ENCODE measurements around the gene TOMM40.

The TOMM40 gene

DNA sequence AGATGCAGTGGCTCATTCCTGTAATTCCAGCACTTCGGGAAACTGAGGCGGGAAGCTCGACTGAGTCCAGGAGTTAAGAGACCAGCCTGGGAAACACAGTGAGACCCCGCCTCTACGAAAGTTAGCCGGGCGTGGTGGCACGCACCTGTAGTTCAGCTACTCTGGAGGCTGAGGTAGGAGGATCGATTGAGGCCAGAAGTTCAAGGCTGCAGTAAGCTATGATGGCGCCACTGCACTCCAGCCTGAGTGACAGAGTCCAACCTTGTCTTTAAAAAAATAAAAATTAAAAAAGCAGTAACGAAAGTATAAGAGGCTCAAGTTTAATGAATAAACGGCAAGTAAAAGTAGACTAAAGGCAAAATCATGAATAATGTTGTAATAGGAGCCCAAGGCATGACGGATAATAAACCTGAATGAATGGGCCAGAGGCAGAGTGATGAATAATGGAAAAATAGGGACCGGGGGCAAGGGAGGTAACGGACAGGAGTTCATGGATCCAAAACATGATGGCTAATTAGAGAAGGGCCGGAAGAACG lies 1.2 kb upstream of the TOMM40 start:
- TF ChIP-seq, protein P1, sequence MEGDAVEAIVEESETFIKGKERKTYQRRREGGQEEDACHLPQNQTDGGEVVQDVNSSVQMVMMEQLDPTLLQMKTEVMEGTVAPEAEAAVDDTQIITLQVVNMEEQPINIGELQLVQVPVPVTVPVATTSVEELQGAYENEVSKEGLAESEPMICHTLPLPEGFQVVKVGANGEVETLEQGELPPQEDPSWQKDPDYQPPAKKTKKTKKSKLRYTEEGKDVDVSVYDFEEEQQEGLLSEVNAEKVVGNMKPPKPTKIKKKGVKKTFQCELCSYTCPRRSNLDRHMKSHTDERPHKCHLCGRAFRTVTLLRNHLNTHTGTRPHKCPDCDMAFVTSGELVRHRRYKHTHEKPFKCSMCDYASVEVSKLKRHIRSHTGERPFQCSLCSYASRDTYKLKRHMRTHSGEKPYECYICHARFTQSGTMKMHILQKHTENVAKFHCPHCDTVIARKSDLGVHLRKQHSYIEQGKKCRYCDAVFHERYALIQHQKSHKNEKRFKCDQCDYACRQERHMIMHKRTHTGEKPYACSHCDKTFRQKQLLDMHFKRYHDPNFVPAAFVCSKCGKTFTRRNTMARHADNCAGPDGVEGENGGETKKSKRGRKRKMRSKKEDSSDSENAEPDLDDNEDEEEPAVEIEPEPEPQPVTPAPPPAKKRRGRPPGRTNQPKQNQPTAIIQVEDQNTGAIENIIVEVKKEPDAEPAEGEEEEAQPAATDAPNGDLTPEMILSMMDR (IDR thresholded peaks at IDR 0.05; ENCODE audit: low read depth, low read length) = no peak
- H3K4me3 ChIP-seq (replicated peaks in 1 of 2; ENCODE audit: low read depth in 2 of 2, low read length in 2 of 2) = peak overlapping the region; percentile 45 to 58
- DNase-seq (ENCODE audit: low read depth in 2 of 2) = no peak

- peak; percentile 100 for DNase-seq (ENCODE audit: low read depth in 2 of 2)
- TF ChIP-seq, protein P1 (IDR thresholded peaks at IDR 0.05; ENCODE audit: low read depth, low read length) = no peak
- H3K4me3 ChIP-seq (replicated peaks in 1 of 2; ENCODE audit: low read depth in 2 of 2, low read length in 2 of 2) = peak overlapping the region; percentile 58 to 66
These were observed 563 bp upstream of the TOMM40 start for GRCh38 chr19:44890366-44891015.

GRCh38 chr19:44892932-44893331 lies 1.9 kb downstream of the TOMM40 start:
- H3K4me3 ChIP-seq (replicated peaks in 1 of 2; ENCODE audit: low read depth in 2 of 2, low read length in 2 of 2) = no peak overlapping the region
- TF ChIP-seq, protein P1 (IDR thresholded peaks at IDR 0.05; ENCODE audit: low read depth, low read length) = no peak
- no peak for DNase-seq (ENCODE audit: low read depth in 2 of 2)

- TF ChIP-seq, protein P1 (IDR thresholded peaks at IDR 0.05; ENCODE audit: low read depth, low read length) = no peak
- DNase-seq (ENCODE audit: low read depth in 2 of 2) = no peak
- no peak overlapping the region for H3K4me3 ChIP-seq (replicated peaks in 1 of 2; ENCODE audit: low read depth in 2 of 2, low read length in 2 of 2)
These were observed 2.4 kb downstream of the TOMM40 start for GRCh38 chr19:44893332-44894051.

DNA sequence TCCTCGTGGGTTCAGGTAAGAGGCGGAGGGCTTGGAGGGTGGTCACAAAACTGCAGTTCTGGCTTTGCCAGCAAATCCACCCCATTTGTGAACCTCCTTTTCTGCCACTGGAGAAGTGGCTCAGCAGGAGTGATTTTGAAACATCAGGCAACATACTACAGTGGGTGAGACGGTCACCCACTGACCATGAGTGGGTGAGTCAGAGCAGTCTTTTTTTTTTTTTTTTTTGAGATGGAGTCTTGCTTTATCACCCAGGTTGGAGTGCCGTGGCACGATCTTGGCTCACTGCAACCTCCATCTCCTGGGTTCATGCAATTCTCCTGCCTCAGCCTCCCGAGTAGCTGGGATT lies 3.0 kb downstream of the TOMM40 start:
- TF ChIP-seq, protein P1 (IDR thresholded peaks at IDR 0.05; ENCODE audit: low read depth, low read length) = no peak
- no peak for DNase-seq (ENCODE audit: low read depth in 2 of 2)
- H3K4me3 ChIP-seq (replicated peaks in 1 of 2; ENCODE audit: low read depth in 2 of 2, low read length in 2 of 2) = no peak overlapping the region

DNA sequence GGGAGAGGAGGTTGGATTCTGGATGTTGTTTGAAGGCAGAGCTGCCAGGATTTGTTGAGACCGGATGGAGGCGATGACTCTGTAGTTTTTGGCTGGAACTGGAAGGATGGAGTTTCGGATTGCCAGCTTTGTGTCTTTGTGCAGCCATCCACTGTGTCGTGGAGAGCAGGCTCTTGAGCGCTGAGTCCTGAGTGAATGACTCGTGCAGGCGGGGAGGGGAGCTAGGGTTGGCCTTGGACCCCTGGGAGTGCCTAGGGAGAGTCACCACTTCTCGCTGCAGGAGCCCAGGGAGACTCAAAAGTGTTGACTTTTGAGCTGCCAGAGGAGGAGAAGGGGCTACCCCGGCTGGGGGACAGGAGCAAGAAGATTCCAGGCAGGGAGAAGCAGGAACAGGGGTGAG lies 3.9 kb downstream of the TOMM40 start:
- TF ChIP-seq, protein P1 (IDR thresholded peaks at IDR 0.05; ENCODE audit: low read depth, low read length) = no peak
- no peak overlapping the region for H3K4me3 ChIP-seq (replicated peaks in 1 of 2; ENCODE audit: low read depth in 2 of 2, low read length in 2 of 2)
- DNase-seq (ENCODE audit: low read depth in 2 of 2) = no peak
